ENCODE measurements around the gene CACNG5.

The CACNG5 gene

GRCh38 chr17:66819466-66819865 lies 15.5 kb upstream of the CACNG5 start:
- in situ Hi-C loops (cut with MboI; ENCODE audit: low sequenced_read_pairs), result no loop called here

GRCh38 chr17:66822009-66822408 lies 12.9 kb upstream of the CACNG5 start:
- in situ Hi-C loops (cut with MboI; ENCODE audit: low sequenced_read_pairs), result no loop called here

- in situ Hi-C loops (cut with MboI; ENCODE audit: low sequenced_read_pairs), result no loop called here
Measured at GRCh38 chr17:66826856-66827255, 8.1 kb upstream of the CACNG5 start.

- in situ Hi-C loops (cut with MboI; ENCODE audit: low sequenced_read_pairs), result no loop called here
Measured at GRCh38 chr17:66829386-66829864, 5.5 kb upstream of the CACNG5 start.

- in situ Hi-C loops (cut with MboI; ENCODE audit: low sequenced_read_pairs), result no loop called here
Measured at GRCh38 chr17:66829883-66830282, 5.0 kb upstream of the CACNG5 start.

GRCh38 chr17:66830451-66830850 lies 4.5 kb upstream of the CACNG5 start:
- in situ Hi-C loops (cut with MboI; ENCODE audit: low sequenced_read_pairs), result no loop called here

GRCh38 chr17:66831383-66832210 lies 3.3 kb upstream of the CACNG5 start:
- in situ Hi-C loops (cut with MboI; ENCODE audit: low sequenced_read_pairs), result no loop called here

- in situ Hi-C loops (cut with MboI; ENCODE audit: low sequenced_read_pairs), result no loop called here
Measured at GRCh38 chr17:66833201-66833600, 1.7 kb upstream of the CACNG5 start.

GRCh38 chr17:66834426-66834918 lies 445 bp upstream of the CACNG5 start:
- in situ Hi-C loops (cut with MboI; ENCODE audit: low sequenced_read_pairs), result no loop called here

GRCh38 chr17:66835476-66835875 lies 559 bp downstream of the CACNG5 start:
- in situ Hi-C loops (cut with MboI; ENCODE audit: low sequenced_read_pairs), result no loop called here

- in situ Hi-C loops (cut with MboI; ENCODE audit: low sequenced_read_pairs), result no loop called here
Measured at GRCh38 chr17:66836063-66837005, 1.4 kb downstream of the CACNG5 start.

- in situ Hi-C loops (cut with MboI; ENCODE audit: low sequenced_read_pairs), result no loop called here
Measured at GRCh38 chr17:66837226-66837625, 2.3 kb downstream of the CACNG5 start.

GRCh38 chr17:66837885-66838665 lies 3.2 kb downstream of the CACNG5 start:
- in situ Hi-C loops (cut with MboI; ENCODE audit: low sequenced_read_pairs), result no loop called here

GRCh38 chr17:66839616-66840015 lies 4.7 kb downstream of the CACNG5 start:
- in situ Hi-C loops (cut with MboI; ENCODE audit: low sequenced_read_pairs), result no loop called here

- in situ Hi-C loops (cut with MboI; ENCODE audit: low sequenced_read_pairs), result no loop called here
Measured at GRCh38 chr17:66840061-66840460, 5.1 kb downstream of the CACNG5 start.

- in situ Hi-C loops (cut with MboI; ENCODE audit: low sequenced_read_pairs), result no loop called here
Measured at GRCh38 chr17:66841328-66841727, 6.4 kb downstream of the CACNG5 start.

GRCh38 chr17:66841744-66842143 lies 6.8 kb downstream of the CACNG5 start:
- in situ Hi-C loops (cut with MboI; ENCODE audit: low sequenced_read_pairs), result no loop called here

- in situ Hi-C loops (cut with MboI; ENCODE audit: low sequenced_read_pairs), result no loop called here
Measured at GRCh38 chr17:66842505-66842904, 7.6 kb downstream of the CACNG5 start.

- in situ Hi-C loops (cut with MboI; ENCODE audit: low sequenced_read_pairs), result no loop called here
Measured at GRCh38 chr17:66842959-66843358, 8.0 kb downstream of the CACNG5 start.

GRCh38 chr17:66843627-66844026 lies 8.7 kb downstream of the CACNG5 start:
- in situ Hi-C loops (cut with MboI; ENCODE audit: low sequenced_read_pairs), result no loop called here

GRCh38 chr17:66847704-66848103 lies 12.8 kb downstream of the CACNG5 start:
- in situ Hi-C loops (cut with MboI; ENCODE audit: low sequenced_read_pairs), result no loop called here

Data from HL-60/S4 treated with phorbol 12-myristate 13-acetate at 8.2 ng/mL for 4 days and 3 days (cell line).